MV-4-11 (cell line): Measurements from ENCODE around the gene ABCA7.

Experiments used
- DNase-seq: peaks from one replicate; lab custom pipeline; 2025; lab: John Stamatoyannopoulos, UW

The ABCA7 gene

DNA sequence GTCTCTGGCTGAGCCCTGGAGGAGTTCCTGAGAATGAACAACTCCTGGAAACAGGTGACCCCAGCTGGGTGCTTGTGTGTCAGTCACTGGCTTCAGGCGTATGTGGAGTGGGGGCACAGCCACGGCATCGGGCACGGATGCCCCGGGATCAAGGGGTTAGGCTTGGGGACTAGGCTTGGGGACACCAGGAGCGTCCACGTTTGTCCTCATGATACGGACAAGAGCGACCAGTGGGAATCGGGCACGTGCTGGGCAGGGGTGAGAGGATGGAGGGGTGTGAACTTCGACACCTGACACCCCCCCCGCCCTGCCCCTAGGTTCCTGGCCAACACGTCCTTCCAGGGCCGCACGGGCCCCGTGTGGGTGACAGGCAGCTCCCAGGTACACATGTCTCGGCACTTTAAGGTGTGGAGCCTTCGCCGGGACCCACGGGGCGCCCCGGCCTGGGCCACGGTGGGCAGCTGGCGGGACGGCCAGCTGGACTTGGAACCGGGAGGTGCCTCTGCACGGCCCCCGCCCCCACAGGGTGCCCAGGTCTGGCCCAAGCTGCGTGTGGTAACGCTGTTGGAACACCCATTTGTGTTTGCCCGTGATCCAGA, 35.6 kb upstream of the ABCA7 start:
- no peak for DNase-seq

- DNase-seq: no peak
Observed at GRCh38 chr19:1004803-1005664, 34.9 kb upstream of the ABCA7 start.

GRCh38 chr19:1006711-1007398, 33.1 kb upstream of the ABCA7 start:
- no peak for DNase-seq

- no peak for DNase-seq
Observed at GRCh38 chr19:1007399-1008251, 32.3 kb upstream of the ABCA7 start.

DNA sequence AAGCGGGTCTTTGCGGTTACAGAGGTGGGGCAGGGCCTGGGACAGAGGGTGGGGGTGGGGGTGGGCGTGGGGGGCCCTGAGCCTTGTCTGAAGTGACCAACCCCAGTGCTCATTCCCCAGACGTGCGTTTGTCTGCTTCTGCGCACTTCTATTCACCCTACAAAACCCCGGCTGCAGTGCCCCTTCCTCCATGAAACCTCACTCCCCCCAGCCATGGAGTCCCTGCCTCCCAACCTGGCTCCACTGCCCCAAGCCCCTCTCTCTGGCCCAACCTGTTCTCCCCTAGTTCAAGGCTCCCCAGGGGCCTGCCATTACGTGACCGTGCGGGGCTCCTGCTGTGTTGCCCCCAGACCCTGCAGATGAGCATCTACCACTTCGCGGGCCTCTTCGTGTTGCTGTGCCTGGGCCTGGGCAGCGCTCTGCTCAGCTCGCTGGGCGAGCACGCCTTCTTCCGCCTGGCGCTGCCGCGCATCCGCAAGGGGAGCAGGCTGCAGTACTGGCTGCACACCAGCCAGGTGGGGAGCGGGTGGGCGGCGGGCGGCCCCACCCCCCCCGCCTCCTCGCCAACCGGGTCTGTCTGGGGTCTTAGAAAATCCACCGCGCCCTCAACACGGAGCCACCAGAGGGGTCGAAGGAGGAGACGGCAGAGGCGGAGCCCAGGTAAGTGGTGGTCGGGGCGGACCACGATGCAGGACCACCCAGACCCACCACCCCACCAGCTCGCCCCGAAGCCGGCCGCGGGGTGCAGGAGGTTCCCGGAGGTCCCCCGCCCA, 31.5 kb upstream of the ABCA7 start:
- DNase-seq: no peak

DNA sequence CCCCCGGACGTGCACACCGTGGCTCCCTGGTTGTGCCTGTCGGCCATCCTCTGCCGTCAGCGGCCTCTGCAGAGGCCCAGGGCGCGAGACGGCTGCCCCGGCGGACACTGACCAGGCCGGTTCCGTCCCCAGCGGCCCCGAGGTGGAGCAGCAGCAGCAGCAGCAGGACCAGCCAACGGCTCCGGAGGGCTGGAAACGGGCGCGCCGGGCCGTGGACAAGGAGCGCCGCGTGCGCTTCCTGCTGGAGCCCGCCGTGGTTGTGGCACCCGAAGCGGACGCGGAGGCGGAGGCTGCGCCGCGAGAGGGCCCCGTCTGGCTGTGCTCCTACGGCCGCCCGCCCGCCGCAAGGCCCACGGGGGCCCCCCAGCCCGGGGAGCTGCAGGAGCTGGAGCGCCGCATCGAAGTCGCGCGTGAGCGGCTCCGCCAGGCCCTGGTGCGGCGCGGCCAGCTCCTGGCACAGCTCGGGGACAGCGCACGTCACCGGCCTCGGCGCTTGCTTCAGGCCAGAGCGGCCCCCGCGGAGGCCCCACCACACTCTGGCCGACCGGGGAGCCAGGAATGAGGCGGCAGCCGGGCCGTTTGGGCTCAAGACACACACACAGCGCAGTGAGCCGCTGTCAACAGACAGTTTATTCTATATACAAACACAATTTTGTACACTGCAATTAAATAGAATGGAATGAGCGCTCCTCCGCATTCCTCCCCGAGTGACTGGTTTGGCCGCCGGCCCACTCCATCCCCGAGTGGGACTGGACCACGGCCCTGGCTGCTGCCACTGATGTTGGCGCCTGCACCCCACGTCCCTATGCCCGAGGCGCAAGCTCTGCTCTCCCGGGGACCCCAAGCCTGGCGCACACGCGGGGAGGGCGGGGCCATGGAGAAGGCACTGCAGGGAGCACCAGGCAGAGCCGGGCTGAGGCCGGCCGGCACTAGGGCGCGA, 30.6 kb upstream of the ABCA7 start:
- DNase-seq: no peak

- no peak for DNase-seq
Observed at GRCh38 chr19:1009981-1010538, 29.8 kb upstream of the ABCA7 start.

DNA sequence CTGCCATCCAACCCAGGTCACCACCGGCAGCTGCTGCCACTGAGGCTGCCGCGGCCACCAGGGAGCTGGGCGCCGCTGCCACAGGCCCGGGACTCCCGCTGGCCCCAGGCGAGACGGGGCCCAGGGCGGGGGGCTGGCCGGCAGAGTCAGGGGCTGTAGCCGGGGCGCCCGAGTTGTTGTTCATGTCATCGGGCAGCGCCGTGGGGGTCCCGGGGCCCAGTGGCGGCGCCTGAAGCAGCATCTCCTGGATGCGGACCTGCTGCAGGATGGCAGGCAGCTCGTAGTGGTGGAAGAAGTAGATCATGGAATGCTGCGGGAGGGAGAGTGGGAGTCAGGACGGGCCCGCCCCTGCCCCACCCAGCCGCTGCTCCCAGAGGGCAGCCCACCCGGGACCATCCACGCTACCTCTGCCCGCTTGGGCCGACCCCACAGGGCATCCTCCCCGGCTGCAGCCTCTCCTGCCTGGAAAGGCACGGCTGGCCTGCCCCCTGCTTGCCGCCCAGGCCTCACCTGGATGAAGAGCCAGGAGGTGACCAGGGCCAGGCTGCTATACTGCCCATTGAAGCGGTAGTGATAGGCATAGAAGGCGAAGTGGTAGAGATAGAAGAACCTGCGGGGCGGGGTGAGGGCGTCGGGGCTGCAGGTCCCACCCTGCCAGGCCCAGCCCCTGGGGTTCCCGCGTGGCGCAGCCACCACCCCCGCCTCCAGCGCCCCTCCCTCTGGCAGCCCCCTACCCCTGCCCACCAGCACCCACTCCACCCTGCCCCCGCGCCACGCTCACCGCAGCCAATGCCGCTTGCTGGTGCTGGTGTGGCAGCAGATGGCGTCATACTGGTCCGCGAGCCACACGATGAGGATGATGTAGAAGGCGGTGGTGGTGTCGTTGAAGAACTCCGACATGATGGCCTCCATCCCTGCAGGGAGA, 29.1 kb upstream of the ABCA7 start:
- no peak for DNase-seq

- DNase-seq: no peak
Observed at GRCh38 chr19:1011831-1012333, 28.0 kb upstream of the ABCA7 start.

DNA sequence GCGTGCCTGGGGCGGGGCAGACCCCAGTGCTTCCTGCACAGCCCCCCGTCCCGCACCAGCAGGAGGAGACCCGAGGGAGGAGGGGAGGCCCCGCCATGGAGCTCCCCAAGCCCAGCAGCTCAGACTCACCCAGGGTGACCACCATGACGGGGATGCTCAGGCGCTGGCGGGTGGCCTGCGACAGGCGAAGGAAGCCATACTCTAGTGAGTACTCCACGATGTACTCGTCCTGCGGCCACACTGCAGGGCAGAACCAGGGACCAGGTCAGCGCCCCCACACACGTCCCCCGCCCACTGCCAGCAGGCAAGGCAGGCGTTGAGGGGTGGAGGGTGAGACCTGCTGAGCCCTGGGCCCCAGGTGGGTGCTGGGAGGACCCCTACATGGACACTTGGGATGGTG, 27.6 kb upstream of the ABCA7 start:
- DNase-seq: no peak

GRCh38 chr19:1013218-1013617, 26.7 kb upstream of the ABCA7 start:
- DNase-seq: no peak

DNA sequence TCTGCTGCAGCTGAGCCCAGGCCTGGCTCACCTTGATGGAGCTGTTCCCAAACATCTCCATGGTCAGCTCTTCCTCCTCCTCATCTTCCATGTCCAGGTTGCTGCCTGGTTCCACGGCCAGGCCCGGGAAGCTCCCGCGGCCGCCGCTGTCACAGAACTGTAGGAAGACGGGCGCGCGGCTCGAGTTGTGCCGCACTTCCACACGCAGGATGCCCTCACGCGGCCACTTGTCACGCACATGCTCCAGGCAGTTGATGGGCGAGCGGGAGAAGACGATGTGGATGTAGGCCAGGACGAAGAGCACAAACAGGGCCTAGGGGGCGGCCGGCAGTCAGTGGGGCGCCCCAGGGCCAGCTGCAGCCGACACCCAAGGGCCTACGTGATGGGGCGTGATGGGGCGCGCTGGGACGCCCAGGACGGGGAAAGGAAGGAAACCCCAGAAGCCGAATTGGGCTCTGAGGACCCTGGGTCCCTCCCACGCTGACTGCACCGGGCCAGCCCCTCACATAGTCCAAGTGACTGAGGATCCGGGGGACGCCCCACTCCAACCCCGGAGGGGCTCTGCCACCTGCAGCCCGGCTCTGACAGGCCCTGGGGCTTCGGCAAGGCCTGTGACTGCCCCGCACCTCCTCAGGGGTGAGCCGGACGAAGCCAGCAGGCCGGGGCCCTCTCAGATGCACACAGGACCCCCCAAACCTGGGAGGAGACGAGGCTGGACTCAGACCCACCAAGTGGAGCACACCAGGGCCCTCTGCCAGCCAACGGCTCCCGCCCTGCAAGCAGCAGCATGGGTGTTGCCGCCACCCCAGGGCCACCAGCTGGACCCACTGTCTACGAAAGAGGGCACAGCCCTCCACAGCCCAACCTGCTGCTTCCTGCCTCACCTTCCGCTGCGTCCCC, 25.5 kb upstream of the ABCA7 start:
- DNase-seq: no peak

- DNase-seq: no peak
Observed at GRCh38 chr19:1015061-1015781, 24.7 kb upstream of the ABCA7 start.

DNA sequence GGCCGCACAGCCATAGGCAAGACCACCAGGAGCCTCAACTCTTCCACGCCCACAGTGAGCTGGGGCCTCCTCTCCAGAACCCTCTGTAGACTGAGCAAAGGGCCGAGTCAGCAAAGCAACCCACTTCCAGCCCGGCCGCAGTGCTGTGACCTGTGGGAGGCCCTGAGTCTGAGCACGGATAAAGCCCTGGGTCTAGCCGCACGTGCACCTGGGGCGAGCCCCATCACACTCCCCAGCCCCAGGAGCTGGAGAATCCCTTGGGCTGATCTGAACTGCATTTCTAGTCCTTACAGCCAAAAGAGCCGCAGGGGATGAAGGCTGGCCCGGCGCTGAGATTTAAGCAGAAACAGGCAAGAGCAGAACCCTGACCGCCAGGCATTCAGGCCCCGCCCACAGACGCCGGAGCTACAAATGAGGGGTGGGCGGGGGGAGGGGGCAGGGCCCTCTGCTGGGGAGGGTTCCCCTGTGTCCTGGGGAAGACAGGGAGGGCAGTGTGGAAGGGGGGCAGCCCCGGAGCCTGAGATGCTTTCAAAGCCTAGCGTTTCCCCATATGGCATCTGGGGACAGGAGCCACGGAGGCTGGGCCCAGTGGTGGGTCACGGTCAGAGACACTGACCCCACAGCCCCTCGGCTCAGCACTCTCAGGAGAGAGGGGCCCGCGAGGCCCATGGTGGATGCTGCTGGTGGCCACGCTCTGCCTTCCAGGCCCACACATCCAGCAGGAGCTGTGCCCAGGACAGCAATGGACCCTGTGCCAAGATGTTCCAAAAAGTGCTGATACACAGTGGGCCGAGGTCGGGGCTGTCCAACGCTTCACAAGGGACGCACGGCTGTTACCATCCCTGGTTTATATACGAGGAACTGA, 23.9 kb upstream of the ABCA7 start:
- DNase-seq: no peak

- no peak for DNase-seq
Observed at GRCh38 chr19:1016647-1017114, 23.2 kb upstream of the ABCA7 start.
